Esophagus squamous epithelium (tissue), 5 donors: ENCODE measurements around the gene SHC2. TPM values are rescaled to one million over a fixed set of nuclear protein-coding genes. Genes with fewer than 3 reads are reported as not detected.

Source experiments
- DNase-seq: peaks from one replicate; lab custom pipeline; 2025; lab: John Stamatoyannopoulos, UW
- H3K27ac ChIP-seq, 4 donors: fragments of 200-600 bp; sonication (generic); one replicate each; pipeline ENCODE4 v1.5.1; 2016 to 2019; ENCODE audit warnings: mild to moderate bottlenecking in 1 of 4
- H3K27me3 ChIP-seq, 4 donors: fragments of 200-600 bp; sonication (generic); 1 replicate in 3 of 4; 2 replicates in 1 of 4; pipeline versions ENCODE4 v1.5.1 to v1.6.0; 2017 to 2021; ENCODE audit warnings: antibody characterized with exemption in 1 of 4
- H3K36me3 ChIP-seq, 3 donors: fragments of 200-600 bp; sonication (generic); one replicate each; pipeline ENCODE4 v1.5.1; 2016 to 2019
- H3K4me1 ChIP-seq, 3 donors: fragments of 200-600 bp; sonication (generic); one replicate each; pipeline ENCODE4 v1.5.1; 2017 to 2019
- H3K4me3 ChIP-seq, 4 donors: fragments of 200-600 bp; sonication (generic); 1 replicate in 3 of 4; 2 replicates in 1 of 4; pipeline ENCODE4 v1.5.1; 2016 to 2019; ENCODE audit warnings: mild to moderate bottlenecking in 2 of 4, moderate library complexity in 1 of 4
- H3K9me3 ChIP-seq, 3 donors: fragments of 200-600 bp; sonication (generic); one replicate each; pipeline ENCODE4 v1.5.1; 2016 to 2019
- POLR2A ChIP-seq, 4 donors: fragments of 450-650 bp; IDR thresholded peaks; one replicate each; pipeline ENCODE4 v1.6.1; 2017; ENCODE audit warnings: antibody characterized with exemption in 4 of 4, mild to moderate bottlenecking in 4 of 4, moderate library complexity in 3 of 4
- WGBS, 2 donors: methylation state at CpG; one replicate each; pipeline ENCODE4 v1.1.5; 2018; 5-methylcytosine and 5-hydroxymethylcytosine counted together
- intact Hi-C: fragments of 100-400 bp; cut with DNase I; formaldehyde crosslinking; loops from one replicate; pipeline ENCODE4 v1.15.0; 2022
- total RNA-seq, 4 donors: library from RNA; depleted of rRNA; stranded (reverse); fragments of >200 nt; gene quantifications; one replicate each; pipeline ENCODE4 v1.1.0, GENCODE V29; 2016
- TF ChIP-seq, protein P1 (sequence below), 6 experiments: fragments of 450-650 bp in 4 of 6; fragments of 200-600 bp in 2 of 6; sonication (generic) in 2 of 6; IDR thresholded peaks; one replicate each; pipeline ENCODE4 v1.5.1; 2016 to 2019; ENCODE audit warnings: antibody characterized with exemption in 6 of 6, mild to moderate bottlenecking in 4 of 6, moderate library complexity in 4 of 6
- donor health status: DM: yes; HTN: yes; CAD: no.

The SHC2 gene
- total RNA-seq, 4 donors from 2014 or later, result 1.1 to 10.2 (median 4.7) TPM

GRCh38 chr19:374183-374885 lies 86.5 kb downstream of the SHC2 start:
- Histone ChIP-seq H3K36me3 (no peaks in the 10 kb centered on the region), H3K4me1 (peaks cover 8 to 42% (median 17%) of the 10 kb centered on the region in 3 donors), H3K9me3 (no peaks in the 10 kb centered on the region), H3K27me3 (peaks cover 0 to 69% (median 0%) of the 10 kb centered on the region in 4 donors), H3K4me3 (peak overlapping the region in 2 of 4 donors; percentile 2 to 13), H3K27ac (no peak overlapping the region)
- TF ChIP-seq, protein P1, sequence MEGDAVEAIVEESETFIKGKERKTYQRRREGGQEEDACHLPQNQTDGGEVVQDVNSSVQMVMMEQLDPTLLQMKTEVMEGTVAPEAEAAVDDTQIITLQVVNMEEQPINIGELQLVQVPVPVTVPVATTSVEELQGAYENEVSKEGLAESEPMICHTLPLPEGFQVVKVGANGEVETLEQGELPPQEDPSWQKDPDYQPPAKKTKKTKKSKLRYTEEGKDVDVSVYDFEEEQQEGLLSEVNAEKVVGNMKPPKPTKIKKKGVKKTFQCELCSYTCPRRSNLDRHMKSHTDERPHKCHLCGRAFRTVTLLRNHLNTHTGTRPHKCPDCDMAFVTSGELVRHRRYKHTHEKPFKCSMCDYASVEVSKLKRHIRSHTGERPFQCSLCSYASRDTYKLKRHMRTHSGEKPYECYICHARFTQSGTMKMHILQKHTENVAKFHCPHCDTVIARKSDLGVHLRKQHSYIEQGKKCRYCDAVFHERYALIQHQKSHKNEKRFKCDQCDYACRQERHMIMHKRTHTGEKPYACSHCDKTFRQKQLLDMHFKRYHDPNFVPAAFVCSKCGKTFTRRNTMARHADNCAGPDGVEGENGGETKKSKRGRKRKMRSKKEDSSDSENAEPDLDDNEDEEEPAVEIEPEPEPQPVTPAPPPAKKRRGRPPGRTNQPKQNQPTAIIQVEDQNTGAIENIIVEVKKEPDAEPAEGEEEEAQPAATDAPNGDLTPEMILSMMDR (IDR thresholded peaks at IDR 0.05), result no peak
- no peak for TF ChIP-seq POLR2A (IDR thresholded peaks at IDR 0.05)
- WGBS, 2 donors, result 31 to 66% methylated on average over 2 to 12 of the region's 23 CpGs
- intact Hi-C loops, result no loop called here
- no peak for DNase-seq

DNA sequence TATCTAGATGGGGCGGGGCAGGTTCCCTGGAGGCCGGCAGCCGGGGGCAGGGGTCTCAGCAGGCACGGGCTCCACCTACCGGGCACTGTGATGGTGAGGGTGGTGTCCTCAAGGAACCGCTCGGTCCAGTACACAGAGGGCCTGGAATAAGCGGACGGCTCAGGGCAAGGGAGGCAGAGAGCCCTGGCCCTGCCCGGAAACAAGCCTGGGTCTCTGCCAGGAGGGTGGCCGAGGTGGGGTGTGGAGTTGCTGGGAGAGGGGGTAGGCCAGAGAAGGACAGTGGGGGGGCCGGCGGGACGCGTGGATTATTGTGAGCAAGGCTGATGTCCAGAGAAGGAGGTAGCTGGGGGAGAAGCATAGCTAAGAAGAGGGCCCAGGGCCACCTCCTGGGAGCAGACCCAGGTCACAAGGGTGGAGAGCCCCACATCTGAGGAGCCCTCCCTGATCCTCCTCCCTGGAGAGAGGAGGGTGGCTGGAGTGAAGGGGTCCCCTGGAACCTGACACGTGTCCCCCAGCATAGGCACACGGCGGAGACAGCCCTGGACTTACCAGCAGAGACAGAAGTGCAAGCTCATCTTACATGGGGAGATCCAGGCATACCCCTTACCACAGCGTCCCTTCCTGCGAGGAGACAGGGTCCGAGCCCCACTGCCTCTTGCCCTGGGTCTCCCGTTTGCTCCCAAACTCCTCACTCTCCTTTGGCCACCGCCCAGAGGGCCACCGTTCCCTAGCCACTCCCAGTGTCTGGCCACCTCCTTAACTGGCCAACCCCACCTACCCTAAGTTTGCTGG lies 87.2 kb downstream of the SHC2 start:
- Histone ChIP-seq H3K9me3 (no peaks in the 10 kb centered on the region), H3K27ac (no peak overlapping the region), H3K4me1 (peaks cover 8 to 42% (median 17%) of the 10 kb centered on the region in 3 donors), H3K4me3 (peak overlapping the region in 2 of 4 donors; percentile 2 to 13), H3K27me3 (peaks cover 0 to 73% (median 0%) of the 10 kb centered on the region in 4 donors), H3K36me3 (no peaks in the 10 kb centered on the region)
- WGBS, 2 donors, result 51 to 65% methylated on average over 11 to 17 of the region's 24 CpGs
- no peak for DNase-seq
- intact Hi-C loops, result no loop called here
- TF ChIP-seq POLR2A (IDR thresholded peaks at IDR 0.05), result no peak
- TF ChIP-seq, protein P1 (IDR thresholded peaks at IDR 0.05), result no peak

DNA sequence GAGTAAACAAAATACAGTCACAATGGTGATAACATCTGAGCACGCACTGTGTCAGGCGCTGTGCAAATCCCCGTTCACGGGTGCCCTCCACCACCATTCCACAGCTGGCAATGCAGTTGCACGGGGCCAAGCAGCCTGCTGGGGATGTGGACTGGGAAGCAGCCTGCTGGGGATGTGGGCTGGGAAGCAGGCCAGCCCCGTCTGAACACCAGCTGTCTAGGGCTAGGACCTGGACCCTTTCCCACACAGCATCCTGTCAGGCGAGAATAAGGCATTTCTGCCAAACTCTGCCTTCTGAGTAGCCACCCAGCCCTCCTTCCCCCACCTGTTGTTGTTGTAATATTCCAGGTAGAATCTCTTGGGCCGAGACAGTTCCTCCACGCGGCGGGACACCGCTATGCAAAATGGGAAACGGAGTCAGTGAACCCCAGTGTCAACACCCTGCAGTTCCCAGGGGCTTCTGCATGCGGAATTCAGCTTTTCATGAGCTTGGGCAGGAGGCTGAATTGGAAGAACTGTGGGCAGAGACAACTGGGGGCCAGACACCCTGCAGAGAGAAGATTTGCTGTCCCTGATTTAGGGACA lies 88.4 kb downstream of the SHC2 start:
- Histone ChIP-seq H3K27me3 (peaks cover 0 to 79% (median 0%) of the 10 kb centered on the region in 4 donors), H3K36me3 (no peaks in the 10 kb centered on the region), H3K27ac (no peak overlapping the region), H3K4me3 (no peak overlapping the region), H3K9me3 (no peaks in the 10 kb centered on the region), H3K4me1 (peaks cover 8 to 42% (median 17%) of the 10 kb centered on the region in 3 donors)
- TF ChIP-seq POLR2A (IDR thresholded peaks at IDR 0.05), result no peak
- TF ChIP-seq, protein P1 (IDR thresholded peaks at IDR 0.05), result no peak
- DNase-seq, result no peak
- intact Hi-C loops, result no loop called here
- WGBS, 2 donors, result 23 to 36% methylated on average over 5 to 7 of the region's 14 CpGs

- Histone ChIP-seq H3K36me3 (no peaks in the 10 kb centered on the region), H3K27ac (no peak overlapping the region), H3K4me3 (no peak overlapping the region), H3K27me3 (peaks cover 0 to 85% (median 0%) of the 10 kb centered on the region in 4 donors), H3K9me3 (no peaks in the 10 kb centered on the region), H3K4me1 (peaks cover 8 to 42% (median 17%) of the 10 kb centered on the region in 3 donors)
- WGBS, 2 donors, result 66 to 67% methylated on average over 14 to 17 of the region's 17 CpGs
- DNase-seq, result no peak
- TF ChIP-seq, protein P1 (IDR thresholded peaks at IDR 0.05), result no peak
- intact Hi-C loops, result no loop called here
Observed at GRCh38 chr19:371501-372168, 89.2 kb downstream of the SHC2 start.
